ENCODE results near the gene RBBP9.

DNA sequence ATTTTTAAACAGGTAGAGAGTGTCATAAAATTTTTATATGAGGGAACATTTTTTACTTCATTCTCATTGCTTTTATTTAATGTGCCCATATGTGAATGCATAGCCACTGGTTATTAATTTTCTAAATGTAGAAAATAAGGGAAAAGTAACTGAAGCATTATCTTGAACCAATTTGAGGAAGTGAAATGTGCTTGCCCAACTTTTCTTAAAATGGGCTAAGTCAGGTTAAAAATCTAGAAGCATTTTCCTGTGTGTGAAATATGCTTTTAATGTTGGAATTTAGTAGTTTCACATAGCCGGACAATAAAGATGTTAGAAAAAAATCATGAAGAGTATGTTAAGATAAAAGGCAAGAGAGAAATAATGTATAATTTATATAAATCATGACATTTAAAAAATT, 14.5 kb upstream of the RBBP9 start:
- TF ChIP-seq, protein P1, sequence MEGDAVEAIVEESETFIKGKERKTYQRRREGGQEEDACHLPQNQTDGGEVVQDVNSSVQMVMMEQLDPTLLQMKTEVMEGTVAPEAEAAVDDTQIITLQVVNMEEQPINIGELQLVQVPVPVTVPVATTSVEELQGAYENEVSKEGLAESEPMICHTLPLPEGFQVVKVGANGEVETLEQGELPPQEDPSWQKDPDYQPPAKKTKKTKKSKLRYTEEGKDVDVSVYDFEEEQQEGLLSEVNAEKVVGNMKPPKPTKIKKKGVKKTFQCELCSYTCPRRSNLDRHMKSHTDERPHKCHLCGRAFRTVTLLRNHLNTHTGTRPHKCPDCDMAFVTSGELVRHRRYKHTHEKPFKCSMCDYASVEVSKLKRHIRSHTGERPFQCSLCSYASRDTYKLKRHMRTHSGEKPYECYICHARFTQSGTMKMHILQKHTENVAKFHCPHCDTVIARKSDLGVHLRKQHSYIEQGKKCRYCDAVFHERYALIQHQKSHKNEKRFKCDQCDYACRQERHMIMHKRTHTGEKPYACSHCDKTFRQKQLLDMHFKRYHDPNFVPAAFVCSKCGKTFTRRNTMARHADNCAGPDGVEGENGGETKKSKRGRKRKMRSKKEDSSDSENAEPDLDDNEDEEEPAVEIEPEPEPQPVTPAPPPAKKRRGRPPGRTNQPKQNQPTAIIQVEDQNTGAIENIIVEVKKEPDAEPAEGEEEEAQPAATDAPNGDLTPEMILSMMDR (conservative IDR thresholded peaks at IDR 0.05; ENCODE audit: low read length), result no peak
- TF ChIP-seq EZH2phosphoT487 (IDR thresholded peaks at IDR 0.05; ENCODE audit: borderline replicate concordance, low read depth, low read length), result no peak
